H1 (cell line): ENCODE data around the gene LRP2BP. TPM values are rescaled to one million over a fixed set of nuclear protein-coding genes. Genes with fewer than 3 reads are reported as not detected.

Experiments used
- CTCF ChIA-PET: fragments of 300-600 bp; sonication (Branson Sonifier 250); formaldehyde crosslinking; loops from one replicate; lab custom pipeline; 2021; ENCODE audit not compliant: partially characterized antibody; lab: Charles Lee
- POLR2A ChIA-PET: fragments of 300-600 bp; sonication (Branson Sonifier 250); formaldehyde crosslinking; loops from one replicate; lab custom pipeline; 2021; ENCODE audit warnings: inconsistent platforms; ENCODE audit not compliant: partially characterized antibody; lab: Charles Lee
- DNase-seq, 2 experiments: peaks; one replicate each; pipeline versions ENCODE4 v3.0.0 to v3.0.0-alpha.2; 2010 to 2022; ENCODE audit warnings: low spot score in 2 of 2, low read depth in 1 of 2, mixed read lengths in 1 of 2
- FAIRE-seq: peaks from 2 replicates; lab custom pipeline; 2011; peaks lifted over from hg19 to GRCh38; lab: Jason Lieb, UNC
- H2AFZ ChIP-seq: 2 replicates; pipeline ENCODE4 v1.8.1; 2012; ENCODE audit warnings: low read length, inconsistent platforms
- H2AK5ac ChIP-seq: 2 replicates; pipeline ENCODE4 v1.6.1; 2013; ENCODE audit warnings: low read depth, low read length
- H2BK120ac ChIP-seq: replicated peaks from 2 replicates; pipeline ENCODE3; 2013; ENCODE audit warnings: low read depth, low read length, inconsistent platforms
- H2BK12ac ChIP-seq: 2 replicates; pipeline ENCODE4 v1.6.1; 2013; ENCODE audit warnings: low read depth, low read length
- H2BK15ac ChIP-seq: 2 replicates; pipeline ENCODE4 v1.6.1; 2013; ENCODE audit warnings: low read length
- H2BK20ac ChIP-seq: 2 replicates; pipeline ENCODE4 v1.6.1; 2013; ENCODE audit warnings: low read length
- H2BK5ac ChIP-seq: 2 replicates; pipeline ENCODE4 v1.6.1; 2013; ENCODE audit warnings: low read depth, low read length
- H3K14ac ChIP-seq: 2 replicates; pipeline ENCODE4 v1.6.1; 2013; ENCODE audit warnings: inconsistent platforms; ENCODE audit not compliant: insufficient read length
- H3K18ac ChIP-seq: 2 replicates; pipeline ENCODE4 v1.6.1; 2013; ENCODE audit warnings: low read length; ENCODE audit errors: extremely low read depth
- H3K23ac ChIP-seq: 2 replicates; pipeline ENCODE4 v1.6.1; 2013; ENCODE audit warnings: inconsistent platforms; ENCODE audit not compliant: insufficient read length
- H3K23me2 ChIP-seq: 2 replicates; pipeline ENCODE4 v1.6.1; 2013; ENCODE audit warnings: low read depth, low read length
- H3K27ac ChIP-seq: 2 replicates; pipeline ENCODE4 v1.6.1; 2011; ENCODE audit warnings: low read depth, low read length, inconsistent platforms
- H3K27me3 ChIP-seq, 4 experiments: replicated peaks in 1 of 4; 1 replicate in 1 of 4; 2 replicates in 3 of 4; pipeline versions ENCODE4 v1.6.1 to v1.8.1; 2011 to 2013; ENCODE audit warnings: low read length in 3 of 4, mild to moderate bottlenecking in 3 of 4, inconsistent platforms in 2 of 4, mixed read lengths in 2 of 4, moderate library complexity in 1 of 4; ENCODE audit not compliant: control insufficient read depth in 3 of 4, insufficient read depth in 3 of 4; ENCODE audit errors: extremely low read depth in 1 of 4
- H3K36me3 ChIP-seq, 4 experiments: 2 replicates each; pipeline versions ENCODE4 v1.6.1 to v1.8.1; 2011 to 2013; ENCODE audit warnings: mild to moderate bottlenecking in 4 of 4, low read length in 3 of 4, moderate library complexity in 2 of 4, control low read depth in 1 of 4, inconsistent platforms in 1 of 4; ENCODE audit not compliant: insufficient read depth in 4 of 4, control insufficient read depth in 2 of 4
- H3K4ac ChIP-seq: replicated peaks from 2 replicates; pipeline ENCODE3; 2013; ENCODE audit warnings: low read length, low read depth, mixed read lengths, inconsistent platforms; ENCODE audit not compliant: insufficient read length
- H3K4me1 ChIP-seq, 4 experiments: replicated peaks in 1 of 4; 1 replicate in 1 of 4; 2 replicates in 3 of 4; pipeline versions ENCODE4 v1.6.1 to v1.8.1; 2011 to 2013; ENCODE audit warnings: low read length in 3 of 4, inconsistent platforms in 2 of 4, mixed read lengths in 1 of 4; ENCODE audit not compliant: insufficient read depth in 4 of 4, control insufficient read depth in 3 of 4
- H3K4me2 ChIP-seq, 2 experiments: 2 replicates each; pipeline versions ENCODE4 v1.6.1 to v1.8.1; 2011 to 2013; ENCODE audit warnings: low read depth in 2 of 2, low read length in 2 of 2, control low read depth in 1 of 2, inconsistent platforms in 1 of 2, mild to moderate bottlenecking in 1 of 2; ENCODE audit not compliant: insufficient read depth in 1 of 2
- H3K4me3 ChIP-seq, 4 experiments: fragments of 200-600, 300-600 bp in 1 of 4; sonication (generic), shearing (Covaris generic), sonication (Bioruptor Twin) in 1 of 4; 2 replicates each; pipeline versions ENCODE4 v1.5.1 to v1.8.1; 2011 to 2016; ENCODE audit warnings: low read length in 4 of 4, low read depth in 3 of 4, control low read depth in 2 of 4, inconsistent platforms in 2 of 4, mild to moderate bottlenecking in 2 of 4, mixed read lengths in 1 of 4, moderate library complexity in 1 of 4; ENCODE audit not compliant: insufficient read depth in 2 of 4; ENCODE audit errors: extremely low read depth in 1 of 4
- H3K56ac ChIP-seq: replicated peaks from 2 replicates; pipeline ENCODE3; 2013; ENCODE audit warnings: low read depth, mild to moderate bottlenecking, mixed read lengths, low read length, inconsistent platforms; ENCODE audit not compliant: insufficient read length
- H3K79me1 ChIP-seq: 2 replicates; pipeline ENCODE4 v1.6.1; 2013; ENCODE audit warnings: low read depth, low read length, control low read depth
- H3K79me2 ChIP-seq, 2 experiments: 2 replicates each; pipeline versions ENCODE4 v1.6.1 to v1.8.1; 2012 to 2013; ENCODE audit warnings: low read length in 2 of 2, mild to moderate bottlenecking in 2 of 2, inconsistent platforms in 1 of 2; ENCODE audit not compliant: insufficient read depth in 2 of 2, control insufficient read depth in 1 of 2
- H3K9ac ChIP-seq, 4 experiments: replicated peaks in 1 of 4; 1 replicate in 1 of 4; 2 replicates in 3 of 4; pipeline versions ENCODE4 v1.6.1 to v1.8.1; 2011 to 2013; ENCODE audit warnings: low read depth in 3 of 4, low read length in 3 of 4, control low read depth in 2 of 4, mild to moderate bottlenecking in 2 of 4, moderate library complexity in 2 of 4, inconsistent platforms in 1 of 4; ENCODE audit errors: extremely low read depth in 1 of 4
- H3K9me3 ChIP-seq, 2 experiments: 2 replicates each; pipeline versions ENCODE4 v1.6.1 to v1.8.1; 2012 to 2013; ENCODE audit warnings: mild to moderate bottlenecking in 2 of 2, moderate library complexity in 2 of 2, control low read depth in 1 of 2, inconsistent platforms in 1 of 2, low read depth in 1 of 2, low read length in 1 of 2, mixed read lengths in 1 of 2; ENCODE audit not compliant: insufficient read depth in 2 of 2
- H4K20me1 ChIP-seq, 2 experiments: replicated peaks in 1 of 2; 2 replicates each; pipeline versions ENCODE3 to v1.8.1; 2011 to 2013; ENCODE audit warnings: inconsistent platforms in 2 of 2, low read length in 2 of 2, mild to moderate bottlenecking in 1 of 2; ENCODE audit not compliant: insufficient read depth in 2 of 2, control insufficient read depth in 1 of 2
- H4K5ac ChIP-seq: 2 replicates; pipeline ENCODE4 v1.6.1; 2013; ENCODE audit warnings: low read length, low read depth, mixed read lengths, inconsistent platforms; ENCODE audit not compliant: insufficient read length
- H4K8ac ChIP-seq: 2 replicates; pipeline ENCODE4 v1.8.0; 2013; ENCODE audit warnings: mild to moderate bottlenecking, moderate library complexity, low read length, inconsistent platforms; ENCODE audit not compliant: insufficient read depth; ENCODE audit errors: extremely low read depth
- H4K91ac ChIP-seq: replicated peaks from 2 replicates; pipeline ENCODE3; 2013; ENCODE audit warnings: low read length, mixed read lengths, inconsistent platforms; ENCODE audit not compliant: insufficient read length
- BCL11A ChIP-seq, 2 experiments: IDR thresholded peaks; one replicate each; pipeline ENCODE4 v1.6.1; 2011; ENCODE audit warnings: low read depth in 2 of 2, low read length in 2 of 2, mild to moderate bottlenecking in 2 of 2
- CBX8 ChIP-seq: fragments of 300-800, 300-1000 bp; sonication (generic); IDR thresholded peaks from 2 replicates; pipeline ENCODE4 v1.7.1; 2016; ENCODE audit warnings: low read depth, low read length, borderline replicate concordance
- CREB1 ChIP-seq: IDR thresholded peaks from 2 replicates; pipeline ENCODE4 v1.6.1; 2012; ENCODE audit warnings: inconsistent platforms
- EP300 ChIP-seq, 2 experiments: IDR thresholded peaks; 1 replicate in 1 of 2; 2 replicates in 1 of 2; pipeline ENCODE4 v1.6.1; 2011 to 2012; ENCODE audit warnings: low read depth in 2 of 2, low read length in 2 of 2, mild to moderate bottlenecking in 2 of 2, borderline replicate concordance in 1 of 2, inconsistent platforms in 1 of 2, moderate library complexity in 1 of 2
- EZH2 ChIP-seq: fragments of 200-600 bp; sonication (generic); IDR thresholded peaks from 2 replicates; pipeline ENCODE4 v1.7.1; 2012; ENCODE audit warnings: low read depth, mild to moderate bottlenecking, moderate library complexity, low read length, inconsistent platforms; ENCODE audit not compliant: severe bottlenecking
- FOSL1 ChIP-seq: IDR thresholded peaks from 2 replicates; pipeline ENCODE4 v1.6.1; 2011; ENCODE audit warnings: mild to moderate bottlenecking, low read depth, low read length, moderate library complexity; ENCODE audit not compliant: insufficient read depth
- KDM4A ChIP-seq: IDR thresholded peaks from one replicate; pipeline ENCODE4 v1.7.1; 2012; ENCODE audit warnings: low read depth, mild to moderate bottlenecking, moderate library complexity, low read length, inconsistent platforms; ENCODE audit not compliant: severe bottlenecking
- KDM5A ChIP-seq: fragments of 200-600 bp; IDR thresholded peaks from 2 replicates; pipeline ENCODE4 v1.7.1; 2012; ENCODE audit warnings: mild to moderate bottlenecking, low read length, inconsistent platforms, mixed read lengths
- NANOG ChIP-seq: IDR thresholded peaks from 2 replicates; pipeline ENCODE4 v1.6.1; 2011; ENCODE audit warnings: low read length, low read depth, mild to moderate bottlenecking, inconsistent platforms; ENCODE audit not compliant: insufficient read depth, poor library complexity, severe bottlenecking
- RNF2 ChIP-seq: fragments of 200-900, 300-1000 bp; sonication (generic); IDR thresholded peaks from 2 replicates; pipeline ENCODE4 v1.7.1; 2016; ENCODE audit warnings: borderline replicate concordance, low read depth, mild to moderate bottlenecking, antibody characterized with exemption, low read length; ENCODE audit not compliant: poor library complexity, severe bottlenecking; ENCODE audit errors: missing control alignments
- SIN3A ChIP-seq, 2 experiments: IDR thresholded peaks in 1 of 2; conservative IDR thresholded peaks in 1 of 2; 2 replicates each; pipeline ENCODE4 v1.6.1; 2011 to 2012; ENCODE audit warnings: low read length in 2 of 2, improper control_type of control experiment in 1 of 2, low read depth in 1 of 2, mild to moderate bottlenecking in 1 of 2
- TAF7 ChIP-seq: optimal IDR thresholded peaks from 2 replicates; pipeline ENCODE3; 2011; ENCODE audit warnings: low read depth, mild to moderate bottlenecking, inconsistent platforms, low read length, moderate library complexity, borderline replicate concordance
- WGBS, 2 experiments: shearing (Covaris generic) in 1 of 2; methylation state at CpG; one replicate each; pipeline versions ENCODE4 v1.1.6 to v1.1.7; 2013 to 2015; ENCODE audit warnings: low lambda C conversion rate in 2 of 2, mixed read lengths in 2 of 2, inconsistent platforms in 1 of 2, low coverage in 1 of 2, missing lambda C conversion rate in 1 of 2; ENCODE audit not compliant: insufficient replicate concordance in 2 of 2, insufficient coverage in 1 of 2, insufficient read length in 1 of 2; ENCODE audit errors: extremely low coverage in 1 of 2, missing lambda C conversion rate in 1 of 2; 5-methylcytosine and 5-hydroxymethylcytosine counted together
- polyA plus RNA-seq, 7 experiments: library from polyadenylated mRNA; depleted of rRNA in 3 of 7; stranded (reverse) in 5 of 7; unstranded in 2 of 7; fragments of >200 nt in 5 of 7; fragments of 200-250 nt in 2 of 7; gene quantifications; 1 replicate in 5 of 7; 2 replicates in 1 of 7; 4 replicates in 1 of 7; pipeline versions ENCODE4 v1.2.1 to v1.2.3, GENCODE V29; 2011 to 2013; ENCODE audit warnings: missing spikeins in 2 of 7, mixed read lengths in 2 of 7
- total RNA-seq: library from RNA; stranded (reverse); fragmentation: NEBNext Ultra II Directional; extraction: Animal tissue kit (Norgen Biotek cat#: 25700); gene quantifications from 2 replicates; pipeline ENCODE4 v1.2.1, GENCODE V29; 2021

LRP2BP gene
- total and polyA plus RNA-seq, 2 of the 8 experiments (the other 6 are each of a cell fraction or from before 2014, with no cell fraction given): 0.12 to 0.30 TPM

- Histone ChIP-seq H3K9ac (no peak overlapping the region), H2BK15ac (no peak overlapping the region), H3K36me3 (peaks cover 2 to 4% (median 3%) of the 10 kb centered on the region in 4 experiments; a peak in 3 of 8 replicates), H2BK20ac (no peak overlapping the region), H3K56ac (no peak overlapping the region), H3K27me3 (no peaks in the 10 kb centered on the region), H3K9me3 (peaks cover 6 to 8% of the 10 kb centered on the region in 2 experiments; a peak in 3 of 4 replicates), H4K5ac (no peak overlapping the region), H3K23me2 (no peaks in the 10 kb centered on the region), H3K79me2 (no peaks in the 10 kb centered on the region), H2BK5ac (no peak overlapping the region), H4K8ac (no peak overlapping the region), H3K18ac (no peak overlapping the region), H3K4me3 (no peak overlapping the region), H3K14ac (no peak overlapping the region), H2BK12ac (no peak overlapping the region), H3K4me2 (no peak overlapping the region), H4K20me1 (no peaks in the 10 kb centered on the region), H2AFZ (no peak overlapping the region), H3K4ac (no peak overlapping the region), H3K23ac (no peak overlapping the region), H3K27ac (no peak overlapping the region), H3K4me1 (peaks cover 0 to 2% (median 0%) of the 10 kb centered on the region in 4 experiments; a peak in 2 of 7 replicates), H2BK120ac (no peak overlapping the region), H2AK5ac (no peak overlapping the region), H3K79me1 (no peaks in the 10 kb centered on the region), H4K91ac (no peak overlapping the region)
- ChIA-PET POLR2A (interaction anchor here (0.6 kb wide), 1 partner anchor 492 kb away, joined by 3 read pairs; no protein-coding TSS in a partner anchor), CTCF (interaction anchor here (0.6 to 0.7 kb wide), 2 partner anchors 11 to 190 kb away, joined by 3 read pairs; no protein-coding TSS in a partner anchor)
- no peak for DNase-seq
- FAIRE-seq: no peak
- WGBS, 2 experiments: 96% methylated on average over 4 of the region's 4 CpGs; no CpG with 5 or more reads in 1 of the 2 experiments
- no peak for TF ChIP-seq KDM5A
- TF ChIP-seq TAF7: no peak
- TF ChIP-seq NANOG: no peak
- no peak for TF ChIP-seq KDM4A
- TF ChIP-seq CREB1: no peak
- no peak for TF ChIP-seq FOSL1
- TF ChIP-seq EP300 (IDR thresholded peaks at IDR 0.05; ENCODE audit: borderline replicate concordance in 1 of 2, low read depth in 2 of 2, low read length in 2 of 2): no peak
- no peak for TF ChIP-seq SIN3A (conservative IDR thresholded peaks at IDR 0.05 in 1 of 2, IDR thresholded peaks at IDR 0.05 in 1 of 2; ENCODE audit: low read depth in 1 of 2, low read length in 2 of 2)
- no peak for TF ChIP-seq EZH2
- TF ChIP-seq BCL11A (IDR thresholded peaks at IDR 0.05; ENCODE audit: low read depth in 2 of 2, low read length in 2 of 2): no peak
- no peak for TF ChIP-seq RNF2
- TF ChIP-seq CBX8: no peak
Measured at GRCh38 chr4:185334326-185334725, 61.4 kb downstream of the LRP2BP start.
